ENCODE measurements around the gene IFIH1.

IFIH1 gene

DNA sequence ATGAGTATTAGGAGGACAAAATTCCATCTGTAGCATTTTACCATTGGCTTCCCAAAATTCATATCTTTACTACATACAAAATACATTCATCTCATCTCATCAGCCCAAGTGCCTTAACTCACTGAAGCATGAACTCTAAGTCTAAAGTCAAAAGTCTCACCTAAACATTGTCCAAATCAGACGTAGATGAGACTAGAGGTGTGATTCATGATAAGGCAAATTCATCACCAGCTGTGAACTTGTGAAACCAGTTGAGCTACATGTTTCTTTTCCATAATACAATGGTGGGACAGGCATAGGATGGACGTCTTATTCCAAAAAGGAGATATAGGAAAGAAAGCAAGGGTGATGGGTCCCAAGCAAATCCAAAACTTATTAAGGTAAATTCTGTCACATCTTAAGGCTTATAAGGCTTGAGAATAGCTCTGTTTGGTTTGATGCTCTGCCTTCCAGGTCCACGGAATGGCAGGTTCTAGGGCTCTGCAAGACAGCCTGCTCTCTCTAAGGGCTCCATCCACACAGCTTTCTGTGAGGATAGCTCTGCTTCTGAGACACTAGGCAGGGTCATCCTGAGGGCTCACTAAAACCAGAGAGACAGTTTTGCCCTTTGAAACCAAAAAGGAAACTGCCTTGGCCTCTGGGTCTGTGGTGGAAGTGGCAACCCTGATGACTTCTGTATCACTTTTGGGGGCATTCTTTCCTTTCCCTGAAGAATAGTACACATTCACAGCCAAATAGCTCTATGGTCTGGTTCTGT is 9.6 kb downstream of the IFIH1 start:
- DNase-seq (ENCODE audit: low read depth) = no peak

DNA sequence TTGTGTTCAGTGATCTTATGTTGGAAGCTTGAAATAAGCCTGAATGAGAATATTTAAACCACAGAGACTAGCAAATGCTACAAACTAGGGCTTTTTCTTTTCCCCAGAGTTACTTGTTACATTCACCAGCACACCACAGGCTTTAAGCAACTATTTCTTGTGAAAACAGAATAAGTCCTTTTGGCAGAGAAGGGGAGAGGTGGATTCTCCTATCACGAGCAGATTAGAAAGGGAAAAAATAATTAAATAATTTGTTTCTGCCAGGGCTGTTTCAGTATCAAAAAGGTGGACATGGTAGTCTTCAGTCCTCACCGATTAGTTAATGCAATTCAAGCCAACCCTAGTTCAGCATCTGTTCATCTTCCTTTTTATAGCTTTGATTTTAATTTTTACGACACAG is 12.6 kb downstream of the IFIH1 start:
- no peak for DNase-seq (ENCODE audit: low read depth)

DNA sequence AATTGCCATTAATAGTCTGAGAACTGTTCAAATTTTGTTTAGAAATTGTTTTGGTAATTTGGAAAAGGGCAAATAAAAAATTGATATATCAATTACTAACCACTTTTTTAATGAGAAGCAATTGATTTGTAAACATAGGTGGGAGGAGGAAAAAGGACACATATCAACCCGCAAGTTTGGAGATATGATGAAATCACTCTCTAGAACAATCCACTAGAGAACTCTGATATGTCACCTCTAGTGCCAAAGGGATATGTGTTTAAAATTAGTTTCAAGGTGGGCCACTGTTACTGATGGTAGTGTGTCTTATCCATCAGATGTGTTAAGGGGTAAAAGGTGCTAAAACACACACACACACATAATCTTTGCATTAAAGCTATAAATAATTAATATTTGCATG is 16.6 kb downstream of the IFIH1 start:
- DNase-seq (ENCODE audit: low read depth) = no peak

DNA sequence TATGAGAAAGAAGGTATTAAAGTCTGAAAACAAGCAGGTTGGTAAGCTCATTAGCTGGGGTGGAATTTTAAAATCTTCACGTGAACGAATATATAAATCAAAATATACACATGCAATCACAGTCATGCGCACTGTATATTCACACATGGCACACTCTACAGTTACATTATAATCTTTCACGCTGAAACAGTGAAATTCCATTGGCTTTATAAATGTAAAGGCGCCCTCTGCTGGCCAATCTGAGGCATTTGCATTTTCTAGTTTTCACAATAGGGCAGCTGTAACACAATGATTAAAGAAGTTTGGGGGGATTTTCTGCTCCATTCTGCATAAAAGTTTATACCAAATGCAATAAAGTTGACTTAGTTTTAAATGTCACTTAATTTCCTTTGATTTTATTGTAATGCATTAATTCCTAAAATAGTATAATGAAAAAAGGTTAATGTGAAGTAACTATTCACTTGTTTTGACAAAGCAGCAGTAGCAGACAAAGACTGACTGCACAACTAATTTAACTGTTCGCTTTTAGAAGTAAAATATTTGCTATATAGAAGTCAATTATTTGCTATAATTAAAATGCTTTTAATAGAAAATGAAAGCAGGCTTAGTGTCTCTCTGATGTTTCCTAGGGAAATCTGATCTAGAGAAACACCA is 17.2 kb downstream of the IFIH1 start:
- DNase-seq (ENCODE audit: low read depth) = no peak

DNA sequence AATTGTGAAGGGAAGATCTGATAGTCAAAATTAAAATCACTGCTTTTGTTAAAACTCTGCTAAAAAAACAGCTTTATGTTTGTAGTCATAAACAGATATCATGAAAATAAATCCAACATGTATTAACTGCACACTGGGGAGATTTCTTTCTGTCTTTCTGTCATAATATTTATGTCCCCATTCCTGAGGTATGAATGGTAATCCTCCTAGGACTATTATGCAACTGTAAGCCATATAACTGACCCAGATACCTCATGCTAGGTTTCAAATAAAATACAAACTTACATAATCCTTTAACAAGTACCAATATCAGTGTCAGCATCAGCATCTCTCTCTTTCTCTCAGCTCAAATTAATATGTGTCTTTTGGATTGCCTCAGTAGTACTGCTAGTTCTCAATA is 18.2 kb downstream of the IFIH1 start:
- no peak for DNase-seq (ENCODE audit: low read depth)

DNA sequence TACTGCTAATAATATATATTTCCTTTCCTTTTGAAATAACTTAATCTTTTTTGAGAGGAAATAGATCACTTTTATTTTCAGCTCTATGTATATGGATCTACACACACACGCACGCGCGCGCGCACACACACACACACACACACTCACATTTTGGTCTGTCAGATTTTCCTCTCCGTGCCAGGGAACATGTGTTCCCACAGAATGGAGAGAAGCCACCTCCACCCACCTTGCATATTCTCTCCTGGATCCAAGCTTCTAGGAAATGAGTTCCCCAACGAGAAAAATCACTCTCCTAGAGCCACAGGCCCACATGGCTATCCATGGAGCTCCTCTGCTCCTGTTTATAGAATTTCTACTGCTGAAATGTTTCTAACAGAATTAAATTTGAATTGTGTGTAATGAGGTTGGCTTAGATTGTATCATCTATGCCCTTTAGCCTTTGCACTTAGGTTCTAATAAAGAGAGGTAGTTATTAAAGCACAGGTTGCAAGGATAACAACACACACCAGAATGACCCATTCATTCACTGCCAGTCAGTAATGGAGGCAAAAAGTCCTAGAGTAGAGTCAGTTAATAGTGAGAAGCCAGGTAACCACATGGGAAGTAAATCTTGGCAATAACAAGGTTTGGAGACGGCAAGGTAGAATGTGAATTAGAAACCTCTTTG is 19.7 kb downstream of the IFIH1 start:
- no peak for DNase-seq (ENCODE audit: low read depth)

DNA sequence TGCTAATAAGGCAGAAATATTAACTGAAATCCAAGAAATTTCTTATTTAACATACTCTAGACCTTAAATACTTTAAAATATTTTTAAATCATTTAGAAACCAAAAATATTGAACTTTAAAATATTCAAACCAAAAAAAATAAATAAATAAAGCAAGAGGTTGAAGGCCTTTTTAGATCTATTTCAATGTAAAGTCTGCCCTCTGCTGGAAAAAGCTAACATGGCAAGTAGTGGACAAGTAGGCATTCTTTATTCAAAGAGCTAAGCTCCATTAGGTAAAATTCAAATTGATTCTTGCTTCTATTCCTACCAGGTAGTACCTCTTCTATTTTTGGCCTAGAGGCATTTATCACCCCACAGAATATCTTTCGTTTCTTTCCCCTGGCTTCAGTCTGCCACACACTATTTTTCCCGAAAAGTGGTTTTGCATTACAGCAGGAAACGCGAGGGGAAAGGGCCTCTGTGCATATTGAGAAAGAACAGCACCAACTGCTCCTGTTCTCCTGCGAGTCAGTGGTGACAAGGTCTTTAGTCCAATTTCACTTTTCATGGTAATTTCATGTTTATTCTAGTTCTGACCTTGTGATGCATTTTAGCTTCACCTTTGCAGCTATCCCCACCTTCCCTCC is 20.4 kb downstream of the IFIH1 start:
- no peak for DNase-seq (ENCODE audit: low read depth)

DNA sequence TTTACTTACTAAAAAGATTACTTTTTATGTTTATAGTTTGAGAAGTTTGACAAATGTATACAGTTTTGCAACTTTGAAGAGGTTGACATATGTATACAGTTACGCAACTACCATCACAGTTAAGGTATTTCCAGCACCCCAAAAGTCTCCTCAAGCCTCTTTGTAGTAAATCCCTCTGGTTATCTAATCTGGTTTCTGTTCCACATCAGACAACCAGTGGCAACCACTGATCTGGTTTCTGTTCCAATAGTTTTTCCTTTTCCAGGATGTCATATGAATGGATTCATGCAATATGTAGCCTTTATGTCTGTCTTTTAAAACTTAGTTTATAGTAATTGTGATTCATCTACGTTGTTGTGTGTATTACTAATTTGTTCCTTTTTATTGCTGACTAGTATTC is 23.5 kb downstream of the IFIH1 start:
- DNase-seq (ENCODE audit: low read depth) = no peak

DNA sequence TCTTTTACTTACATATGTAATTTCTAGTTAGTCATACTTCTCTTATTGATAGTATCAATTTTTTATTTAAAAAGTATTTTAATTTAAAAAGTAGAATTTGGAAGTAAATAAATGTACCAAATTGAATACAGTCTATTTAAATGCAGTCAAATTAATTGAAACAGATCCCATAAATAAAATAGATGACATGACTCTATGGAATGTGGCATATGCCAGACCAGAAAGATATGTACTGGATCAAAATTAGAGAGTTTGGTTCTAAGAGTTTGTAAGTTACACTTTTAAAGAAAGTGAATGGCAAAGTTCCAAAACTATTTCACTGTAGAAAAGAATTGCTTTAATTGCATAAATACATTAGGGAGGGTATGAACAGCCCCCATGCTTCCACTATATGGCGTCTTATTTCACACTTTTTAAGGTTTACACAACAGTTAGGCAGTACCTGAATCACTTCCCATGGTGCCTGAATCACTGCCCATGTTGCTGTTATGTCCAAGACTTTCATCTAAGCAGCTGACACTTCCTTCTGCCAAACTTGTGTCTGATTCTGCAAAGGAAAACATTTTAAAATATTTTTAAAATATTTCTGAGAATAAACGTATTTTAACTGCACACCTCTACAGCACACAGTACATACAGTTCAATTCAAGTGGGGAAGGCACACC is 25.2 kb downstream of the IFIH1 start:
- no peak for DNase-seq (ENCODE audit: low read depth)

DNA sequence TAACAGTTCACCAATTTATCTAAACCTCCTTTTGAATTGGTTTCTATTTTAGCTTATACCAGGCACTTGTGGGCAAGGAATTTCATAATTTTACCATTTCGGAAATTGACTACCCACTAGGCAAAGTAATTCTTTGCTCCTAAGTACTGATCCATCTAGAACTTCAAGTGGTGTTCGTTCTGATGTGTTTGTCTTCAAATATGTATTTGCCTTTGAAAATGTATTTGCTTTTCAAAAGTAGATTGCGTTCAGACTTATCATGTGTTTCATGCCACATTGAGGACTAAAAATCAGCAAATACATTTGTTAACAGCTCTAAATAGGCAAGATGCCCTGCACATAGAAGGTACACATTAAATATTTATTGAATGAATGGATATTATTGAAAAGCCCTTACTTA is 26.7 kb downstream of the IFIH1 start:
- no peak for DNase-seq (ENCODE audit: low read depth)

DNA sequence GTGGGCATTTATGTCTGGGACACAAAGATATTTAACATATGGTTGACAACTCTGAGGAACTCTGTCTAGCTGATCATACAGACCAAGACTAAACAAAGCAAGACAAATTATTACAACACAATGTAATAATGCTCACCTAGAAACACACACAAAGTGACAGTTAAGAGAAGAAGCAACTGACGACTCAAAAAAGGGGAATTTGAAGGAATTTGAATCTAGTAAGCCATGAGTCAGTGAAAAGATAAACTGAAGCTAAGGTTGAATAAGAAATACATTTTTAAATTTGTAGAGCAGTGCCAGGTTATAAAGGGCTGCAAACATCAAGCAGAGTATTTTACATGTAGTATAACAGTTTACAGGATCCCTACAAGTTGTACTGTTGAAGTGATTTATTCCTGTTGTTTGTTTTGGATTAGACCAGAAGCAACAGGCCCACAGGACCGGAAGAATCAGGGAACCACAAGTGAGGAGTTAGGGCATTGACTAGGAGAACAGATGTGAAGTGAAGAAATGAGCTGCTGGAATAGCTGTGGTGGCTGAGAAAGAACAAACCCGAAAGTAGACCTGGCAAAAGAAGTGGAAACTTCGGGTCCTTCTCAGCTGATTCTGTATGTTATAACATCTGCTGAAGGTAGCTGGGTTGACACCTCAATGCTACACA is 35.6 kb downstream of the IFIH1 start:
- no peak for DNase-seq (ENCODE audit: low read depth)

DNA sequence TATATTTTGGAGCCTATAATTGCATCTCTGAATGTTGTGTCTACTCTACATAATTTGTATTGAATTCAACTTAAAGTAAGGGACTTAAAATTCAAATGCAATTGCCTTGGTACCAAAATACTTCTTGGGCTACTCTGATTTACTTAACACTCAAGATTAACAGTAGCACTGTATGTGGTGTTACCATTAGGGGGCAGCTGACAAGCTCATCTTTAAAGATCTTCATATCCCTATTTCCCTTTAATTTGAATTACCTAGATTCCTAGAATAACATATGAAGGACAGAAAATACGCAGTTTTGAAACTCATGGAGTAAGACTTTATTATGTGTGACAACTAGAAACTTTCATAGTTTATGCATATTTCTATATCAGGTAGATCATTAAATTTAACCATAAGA is 37.8 kb downstream of the IFIH1 start:
- no peak for DNase-seq (ENCODE audit: low read depth)

DNA sequence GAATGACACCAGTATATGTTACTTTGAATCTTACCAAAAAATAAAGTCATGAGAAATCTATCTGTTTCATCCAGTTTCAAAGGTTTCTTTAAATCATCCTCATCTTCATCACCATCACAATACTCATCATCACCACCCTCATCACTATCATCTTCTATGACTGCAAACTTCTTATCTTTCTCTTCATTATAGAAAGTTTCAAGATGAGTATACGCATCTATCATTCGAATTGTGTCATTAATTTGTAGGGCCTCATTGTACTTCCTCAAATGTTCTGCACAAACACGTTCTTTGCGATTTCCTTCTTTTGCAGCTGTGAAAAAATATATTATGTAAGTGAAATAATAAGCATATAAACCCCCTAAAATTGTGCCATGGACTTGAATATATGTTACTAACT is 41.1 kb downstream of the IFIH1 start:
- no peak for DNase-seq (ENCODE audit: low read depth)

DNA sequence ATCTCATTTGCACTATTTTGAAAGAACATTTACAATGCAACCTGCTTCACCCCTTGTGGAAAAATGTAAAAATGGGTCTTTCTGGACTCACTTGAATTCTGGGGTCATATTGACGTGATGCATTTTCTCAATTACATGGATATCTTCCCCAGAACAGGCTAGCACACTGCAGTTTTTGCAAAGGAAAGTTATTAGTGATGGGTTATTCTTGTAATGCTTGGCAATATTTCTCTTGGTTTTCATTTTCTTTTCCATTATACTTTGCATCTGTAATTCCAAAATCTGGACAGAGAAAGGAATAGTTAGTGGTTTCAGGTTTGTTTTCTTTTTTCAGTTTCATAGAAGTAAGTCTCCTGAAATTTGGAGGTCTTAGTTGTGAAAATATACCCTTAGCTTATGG is 50.5 kb downstream of the IFIH1 start:
- DNase-seq (ENCODE audit: low read depth) = no peak

DNA sequence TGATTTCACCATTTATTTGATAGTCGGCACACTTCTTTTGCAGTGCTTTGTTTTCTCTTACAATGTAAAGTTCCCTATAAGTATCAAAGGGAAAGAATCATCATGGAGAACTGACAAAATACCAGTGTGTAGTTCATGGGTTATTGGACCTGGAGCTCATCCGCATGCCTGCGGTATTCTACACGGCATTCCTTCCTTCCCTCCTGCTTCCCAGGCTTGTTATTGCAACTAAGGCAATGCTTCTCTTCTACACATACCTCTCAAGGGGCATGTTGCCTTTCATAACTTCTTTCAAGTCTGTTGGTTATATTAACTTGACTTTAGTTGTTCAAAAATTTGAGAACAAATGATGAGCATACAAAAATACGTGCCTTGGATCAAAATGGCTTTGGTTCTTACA is 51.0 kb downstream of the IFIH1 start:
- DNase-seq (ENCODE audit: low read depth) = no peak

DNA sequence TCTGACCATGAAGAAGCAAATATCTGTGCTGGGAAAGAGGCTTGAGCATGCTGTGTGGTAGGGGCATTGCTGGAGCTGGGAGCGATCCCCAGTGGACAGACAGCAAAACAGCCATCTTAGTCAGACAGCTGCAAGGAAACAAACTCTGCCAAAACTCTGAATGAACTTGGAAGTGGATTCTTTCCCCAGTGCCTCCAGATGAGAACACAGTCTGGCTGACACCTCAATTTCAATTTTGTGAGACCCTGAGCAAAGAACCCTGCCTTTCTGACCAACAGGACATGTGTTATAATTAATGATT is 52.1 kb downstream of the IFIH1 start:
- no peak for DNase-seq (ENCODE audit: low read depth)

DNA sequence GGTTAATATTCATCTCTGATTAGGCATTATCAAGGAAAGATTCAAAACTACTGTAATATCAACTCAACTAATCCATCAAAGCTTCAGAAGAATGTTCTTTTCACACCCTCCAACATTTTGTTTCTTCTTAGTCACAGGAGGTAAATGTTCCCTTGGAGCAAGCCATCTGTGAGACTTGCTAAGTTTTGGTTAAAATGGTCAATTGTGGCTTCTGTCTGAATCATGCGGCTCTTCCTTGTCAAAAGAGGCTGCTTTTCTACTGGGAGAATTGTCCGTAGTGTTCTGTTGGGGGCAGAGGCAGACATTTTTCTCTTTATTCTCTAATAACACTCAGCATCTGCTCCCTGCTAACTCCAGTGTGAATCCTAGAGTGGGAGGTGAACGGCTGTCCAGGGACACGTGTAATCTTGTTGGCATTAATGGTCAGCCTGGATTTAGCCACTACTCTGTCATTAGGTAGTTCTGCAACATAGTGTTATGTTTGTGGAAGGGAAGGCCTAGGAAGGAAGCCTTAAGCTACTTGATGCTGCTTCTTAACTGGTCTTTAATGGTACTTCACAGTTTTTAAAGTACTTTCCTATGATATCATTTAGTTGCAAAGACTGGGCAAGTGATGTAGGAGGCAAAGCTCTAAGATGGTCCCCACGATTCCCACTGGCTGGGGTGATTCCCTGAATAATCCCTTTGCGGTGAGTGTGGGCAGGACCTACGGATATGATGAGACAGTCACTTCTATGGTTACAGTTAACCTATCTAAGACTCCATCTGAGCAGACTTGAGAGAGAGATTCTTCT is 52.6 kb downstream of the IFIH1 start:
- no peak for DNase-seq (ENCODE audit: low read depth)

DNA sequence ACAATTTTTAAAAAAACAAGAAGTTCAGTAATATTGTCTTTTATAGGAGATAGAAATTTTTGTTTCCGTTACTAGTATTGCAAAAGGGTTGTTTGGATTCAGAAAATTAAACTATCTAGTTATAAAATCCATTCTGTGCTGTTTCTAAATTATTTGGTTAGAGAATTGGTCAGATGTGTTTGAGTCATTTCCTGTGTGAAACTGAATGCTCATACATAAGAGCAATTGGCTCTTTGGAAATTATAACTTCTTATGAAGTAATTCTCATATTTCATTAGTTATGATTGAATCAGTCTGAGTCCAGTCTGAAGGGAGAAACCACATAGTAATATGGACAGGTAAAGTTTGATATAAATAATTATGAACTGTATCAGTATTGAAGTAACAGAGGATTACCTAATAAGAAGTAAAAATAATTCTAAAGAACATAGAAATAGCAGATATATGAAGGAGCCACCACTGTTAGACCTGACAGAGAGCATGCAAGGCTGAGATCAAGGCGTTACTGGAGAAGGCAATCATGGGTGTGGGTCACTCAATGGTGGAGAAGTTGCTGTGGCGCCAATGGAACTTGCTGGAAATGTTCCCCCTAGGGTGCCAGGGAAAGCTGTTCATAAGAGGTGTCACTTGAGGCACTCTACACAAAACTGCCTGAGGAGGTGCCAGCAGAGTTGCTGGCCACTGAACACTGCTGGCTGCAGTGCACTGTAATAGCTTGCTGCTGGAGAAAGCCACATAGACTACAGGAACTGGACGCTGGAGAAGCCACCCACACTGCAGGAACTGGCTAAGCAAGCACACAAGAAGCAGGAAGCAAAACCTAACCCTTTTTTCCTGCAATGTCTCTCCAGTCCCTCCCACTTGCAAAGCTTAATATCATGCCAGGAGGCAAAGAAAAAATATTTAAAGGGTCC is 57.2 kb downstream of the IFIH1 start:
- no peak for DNase-seq (ENCODE audit: low read depth)

DNA sequence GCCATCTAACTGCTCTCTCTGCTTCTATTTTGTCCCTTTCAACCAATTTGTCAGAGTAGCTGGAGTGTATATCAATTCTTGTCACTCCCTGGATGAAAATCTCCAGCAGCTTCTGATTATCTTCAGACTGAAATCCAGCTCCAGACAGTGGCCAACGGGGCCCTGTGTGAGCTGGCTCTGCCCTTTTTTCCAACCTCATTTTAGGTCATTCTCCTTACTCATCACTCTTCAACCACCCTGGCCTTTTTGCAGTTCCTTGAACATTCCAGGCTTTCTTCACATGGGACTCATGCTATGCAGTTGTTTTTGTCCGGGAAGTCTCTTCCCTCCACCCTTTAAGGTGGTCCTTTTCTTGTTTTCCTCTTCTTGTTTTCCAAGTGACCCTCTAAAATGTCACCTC is 59.8 kb downstream of the IFIH1 start:
- no peak for DNase-seq (ENCODE audit: low read depth)

DNA sequence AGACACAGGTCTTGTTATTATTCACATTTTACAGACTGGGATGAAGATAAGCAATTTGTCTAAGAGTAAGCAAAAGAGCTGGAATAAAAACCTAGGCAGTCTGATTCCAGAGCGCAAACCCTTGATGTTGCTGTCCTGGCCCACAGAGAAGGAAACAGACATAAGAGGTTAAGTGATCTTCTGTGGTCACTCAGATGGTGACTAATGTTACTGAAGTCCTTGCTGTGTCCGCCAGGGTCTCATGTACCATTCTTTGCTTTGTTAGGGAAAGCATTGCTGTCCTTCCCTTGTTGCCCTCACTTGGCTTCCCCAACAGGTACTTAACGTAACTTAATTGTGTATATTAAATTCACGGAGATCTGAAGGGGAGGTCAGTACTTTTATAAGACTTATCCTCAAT is 60.3 kb downstream of the IFIH1 start:
- no peak for DNase-seq (ENCODE audit: low read depth)
